Endothelial cell of umbilical vein (primary cell): ENCODE results near the gene TRIP10. TPM values are rescaled to one million over a fixed set of nuclear protein-coding genes. Genes with fewer than 3 reads are reported as not detected.

Experiments used
- BruUV-seq: library from RNA; stranded (reverse); fragments of 400-500 nt; replicated peaks from 2 replicates; lab custom pipeline; 2021; lab: Mats Ljungman, UMichigan
- CTCF ChIA-PET: fragments of 300-600, 350-600 bp; sonication (Branson Sonifier 250); formaldehyde crosslinking; loops from one replicate; lab custom pipeline; 2021; ENCODE audit warnings: antibody characterized with exemption, inconsistent platforms; lab: Charles Lee
- POLR2A ChIA-PET: fragments of 300-600, 350-600 bp; sonication (Branson Sonifier 250); formaldehyde crosslinking; loops from one replicate; lab custom pipeline; 2021; ENCODE audit warnings: antibody characterized with exemption, inconsistent platforms; lab: Charles Lee
- DNase-seq: peaks from one replicate; pipeline ENCODE4 v3.0.0-alpha.2; 2011; ENCODE audit warnings: low read depth, low spot score
- FAIRE-seq: peaks from 2 replicates; lab custom pipeline; 2011; peaks lifted over from hg19 to GRCh38; lab: Jason Lieb, UNC
- H2AFZ ChIP-seq: 2 replicates; pipeline ENCODE4 v1.6.0; 2012; ENCODE audit warnings: low read depth, low read length, control low read depth, inconsistent platforms
- H3K27ac ChIP-seq: 2 replicates; pipeline ENCODE4 v1.5.1; 2011; ENCODE audit warnings: low read depth, mild to moderate bottlenecking, control low read depth, low read length, moderate library complexity; ENCODE audit not compliant: insufficient read depth
- H3K27me3 ChIP-seq, 2 experiments: 2 replicates each; pipeline versions ENCODE4 v1.6.0 to v1.6.1; 2011; ENCODE audit warnings: low read length in 2 of 2, mixed read lengths in 1 of 2; ENCODE audit not compliant: control insufficient read depth in 2 of 2, insufficient read depth in 2 of 2
- H3K36me3 ChIP-seq, 2 experiments: 2 replicates in 1 of 2; 3 replicates in 1 of 2; pipeline ENCODE4 v1.5.1; 2011; ENCODE audit warnings: low read length in 2 of 2, mild to moderate bottlenecking in 1 of 2, moderate library complexity in 1 of 2; ENCODE audit not compliant: control insufficient read depth in 2 of 2, insufficient read depth in 2 of 2; ENCODE audit errors: extremely low read depth in 1 of 2
- H3K4me1 ChIP-seq: 3 replicates; pipeline ENCODE4 v1.5.1; 2011; ENCODE audit warnings: mild to moderate bottlenecking, low read length; ENCODE audit not compliant: control insufficient read depth, insufficient read depth; ENCODE audit errors: extremely low read depth
- H3K4me2 ChIP-seq: 2 replicates; pipeline ENCODE4 v1.6.1; 2011; ENCODE audit warnings: low read length, control low read depth, mixed read lengths; ENCODE audit not compliant: insufficient read depth
- H3K4me3 ChIP-seq, 3 experiments: fragments of 200-600 bp in 1 of 3; sonication (generic), shearing (Covaris generic) in 1 of 3; replicated peaks in 1 of 3; 2 replicates each; pipeline ENCODE4 v1.5.1; 2011 to 2016; ENCODE audit warnings: control low read depth in 3 of 3, low read length in 3 of 3, mild to moderate bottlenecking in 2 of 3, inconsistent platforms in 1 of 3, low read depth in 1 of 3, moderate library complexity in 1 of 3; ENCODE audit not compliant: insufficient read depth in 1 of 3
- H3K79me2 ChIP-seq: 2 replicates; pipeline ENCODE4 v1.6.0; 2012; ENCODE audit warnings: low read length, inconsistent platforms; ENCODE audit not compliant: control insufficient read depth, insufficient read depth
- H3K9ac ChIP-seq: replicated peaks from 2 replicates; pipeline ENCODE3; 2011; ENCODE audit warnings: low read length, control low read depth; ENCODE audit not compliant: insufficient read depth; ENCODE audit errors: extremely low read depth
- H3K9me1 ChIP-seq: replicated peaks from 3 replicates; pipeline ENCODE4 v1.6.0; 2011; ENCODE audit warnings: mild to moderate bottlenecking, low read length; ENCODE audit not compliant: control insufficient read depth, insufficient read depth; ENCODE audit errors: extremely low read depth
- H3K9me3 ChIP-seq: replicated peaks from 2 replicates; pipeline ENCODE4 v1.5.1; 2012; ENCODE audit warnings: low read length, inconsistent platforms; ENCODE audit not compliant: control insufficient read depth, insufficient read depth
- H4K20me1 ChIP-seq: replicated peaks from 2 replicates; pipeline ENCODE3; 2011; ENCODE audit warnings: mild to moderate bottlenecking, low read length; ENCODE audit not compliant: control insufficient read depth, insufficient read depth; ENCODE audit errors: extremely low read depth
- CTCF ChIP-seq, 2 donors: IDR thresholded peaks; 1 replicate in 1 of 2; 2 replicates in 1 of 2; pipeline ENCODE4 v1.5.1; 2011; ENCODE audit warnings: low read length in 2 of 2, mild to moderate bottlenecking in 2 of 2, moderate library complexity in 2 of 2, control low read depth in 1 of 2, inconsistent platforms in 1 of 2, low read depth in 1 of 2; ENCODE audit not compliant: insufficient read depth in 1 of 2; ENCODE audit errors: extremely low read depth in 1 of 2
- EZH2 ChIP-seq: IDR thresholded peaks from 2 replicates; pipeline ENCODE4 v1.6.1; 2012; ENCODE audit warnings: borderline replicate concordance, low read depth, mild to moderate bottlenecking, moderate library complexity, low read length, inconsistent platforms; ENCODE audit not compliant: severe bottlenecking
- FOS ChIP-seq: IDR thresholded peaks from 2 replicates; pipeline ENCODE4 v1.6.1; 2011; ENCODE audit warnings: mild to moderate bottlenecking, low read length, moderate library complexity, borderline replicate concordance; ENCODE audit not compliant: insufficient read depth
- GATA2 ChIP-seq: IDR thresholded peaks from 2 replicates; pipeline ENCODE4 v1.7.0; 2011; ENCODE audit warnings: low read depth, mild to moderate bottlenecking, moderate library complexity, mixed read lengths, low read length; ENCODE audit not compliant: insufficient read length, insufficient read depth
- JUN ChIP-seq: IDR thresholded peaks from 2 replicates; pipeline ENCODE4 v1.6.1; 2011; ENCODE audit warnings: borderline replicate concordance, low read depth; ENCODE audit not compliant: insufficient read length, insufficient read depth
- MYC ChIP-seq: IDR thresholded peaks from one replicate; pipeline ENCODE4 v1.6.1; 2011; ENCODE audit warnings: mild to moderate bottlenecking, low read depth, low read length
- POLR2A ChIP-seq: IDR thresholded peaks from 2 replicates; pipeline ENCODE4 v1.6.1; 2012; ENCODE audit warnings: low read depth, mild to moderate bottlenecking, control low read depth, low read length
- POLR2AphosphoS5 ChIP-seq: IDR thresholded peaks from 2 replicates; pipeline ENCODE4 v1.6.1; 2012; ENCODE audit warnings: low read depth, mild to moderate bottlenecking, control low read depth, low read length, moderate library complexity; ENCODE audit not compliant: insufficient read depth
- dilution Hi-C: fragments of 300-500 bp; cut with MboI; formaldehyde crosslinking; loops from one replicate; pipeline ENCODE4 v1.15.0; 2019; ENCODE audit warnings: low sequenced_read_pairs; ENCODE audit not compliant: extremely low pct_ligation_motif_present
- intact Hi-C: fragments of 100-400 bp; cut with micrococcal nuclease; formaldehyde crosslinking; loops from one replicate; pipeline ENCODE4 v1.10.0; 2022
- polyA plus RNA-seq, 4 experiments: library from polyadenylated mRNA; depleted of rRNA in 3 of 4; stranded (reverse) in 3 of 4; unstranded in 1 of 4; fragments of >200 nt; gene quantifications; 2 replicates each; pipeline versions ENCODE4 v1.2.1 to v1.2.3, GENCODE V29; 2011 to 2012; ENCODE audit warnings: missing spikeins in 1 of 4
- total RNA-seq: library from RNA; stranded (reverse); gene quantifications from 2 replicates; pipeline ENCODE4 v1.2.3, GENCODE V29; 2021
- TF ChIP-seq, protein P1 (sequence below): IDR thresholded peaks from 2 replicates; pipeline ENCODE4 v1.6.1; 2011; ENCODE audit not compliant: insufficient read depth, insufficient read length

TRIP10 gene
- total and polyA plus RNA-seq, 2 donors (not counting 3 experiments of a cell fraction or from before 2014, with no cell fraction given) = 28.4 to 69.3 TPM

DNA sequence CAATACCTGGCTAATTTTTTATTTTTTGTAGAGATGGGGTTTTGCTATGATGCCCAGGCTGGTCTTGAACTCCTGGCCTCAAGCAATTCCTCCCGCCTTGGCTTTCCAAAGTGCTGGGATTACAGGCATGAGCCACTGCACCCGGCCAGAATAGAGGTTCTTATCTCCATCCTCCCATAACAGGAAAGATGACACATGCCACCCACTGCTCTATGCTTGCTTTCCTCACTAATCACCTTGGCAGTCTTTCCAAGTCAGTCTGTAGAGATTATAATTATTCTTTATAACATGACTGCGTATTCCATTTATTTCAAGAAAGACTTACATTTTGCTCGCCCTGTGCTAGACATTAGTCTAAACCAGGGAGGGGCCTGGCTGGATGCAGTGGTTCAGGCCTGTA lies 39.7 kb downstream of the TRIP10 start:
- no peak for DNase-seq
- H3K9me1 ChIP-seq = no peaks in the 10 kb centered on the region
- ChIA-PET CTCF (interaction anchor here (1.9 kb wide), 1 partner anchor 21 kb away, joined by 6 read pairs; no protein-coding TSS in a partner anchor), POLR2A (no interaction called here)
- BruUV-seq = no TSS peak
- TF ChIP-seq POLR2AphosphoS5 (no peak), JUN (no peak), GATA2 (no peak), MYC (no peak), CTCF (IDR thresholded peaks at IDR 0.05; ENCODE audit: extremely low read depth in 1 of 2, insufficient read depth in 1 of 2, low read depth in 1 of 2, low read length in 2 of 2) (no peak), EZH2 (no peak), FOS (no peak), POLR2A (no peak)
- TF ChIP-seq, protein P1, sequence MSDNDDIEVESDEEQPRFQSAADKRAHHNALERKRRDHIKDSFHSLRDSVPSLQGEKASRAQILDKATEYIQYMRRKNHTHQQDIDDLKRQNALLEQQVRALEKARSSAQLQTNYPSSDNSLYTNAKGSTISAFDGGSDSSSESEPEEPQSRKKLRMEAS = no peak
- H3K4me3 ChIP-seq = no peak overlapping the region
- dilution Hi-C loops = no loop called here
- intact Hi-C loops = no loop called here
- H3K4me2 ChIP-seq = no peak overlapping the region
- H3K4me1 ChIP-seq = no peaks in the 10 kb centered on the region
- no peaks in the 10 kb centered on the region for H3K27me3 ChIP-seq
- no peaks in the 10 kb centered on the region for H4K20me1 ChIP-seq
- no peak for FAIRE-seq
- H3K79me2 ChIP-seq = no peaks in the 10 kb centered on the region
- no peak overlapping the region for H3K27ac ChIP-seq
- no peaks in the 10 kb centered on the region for H3K36me3 ChIP-seq
- H2AFZ ChIP-seq = no peak overlapping the region
- no peaks in the 10 kb centered on the region for H3K9me3 ChIP-seq
- no peak overlapping the region for H3K9ac ChIP-seq
